Measurements from ENCODE around the gene PI4KB.

DNA sequence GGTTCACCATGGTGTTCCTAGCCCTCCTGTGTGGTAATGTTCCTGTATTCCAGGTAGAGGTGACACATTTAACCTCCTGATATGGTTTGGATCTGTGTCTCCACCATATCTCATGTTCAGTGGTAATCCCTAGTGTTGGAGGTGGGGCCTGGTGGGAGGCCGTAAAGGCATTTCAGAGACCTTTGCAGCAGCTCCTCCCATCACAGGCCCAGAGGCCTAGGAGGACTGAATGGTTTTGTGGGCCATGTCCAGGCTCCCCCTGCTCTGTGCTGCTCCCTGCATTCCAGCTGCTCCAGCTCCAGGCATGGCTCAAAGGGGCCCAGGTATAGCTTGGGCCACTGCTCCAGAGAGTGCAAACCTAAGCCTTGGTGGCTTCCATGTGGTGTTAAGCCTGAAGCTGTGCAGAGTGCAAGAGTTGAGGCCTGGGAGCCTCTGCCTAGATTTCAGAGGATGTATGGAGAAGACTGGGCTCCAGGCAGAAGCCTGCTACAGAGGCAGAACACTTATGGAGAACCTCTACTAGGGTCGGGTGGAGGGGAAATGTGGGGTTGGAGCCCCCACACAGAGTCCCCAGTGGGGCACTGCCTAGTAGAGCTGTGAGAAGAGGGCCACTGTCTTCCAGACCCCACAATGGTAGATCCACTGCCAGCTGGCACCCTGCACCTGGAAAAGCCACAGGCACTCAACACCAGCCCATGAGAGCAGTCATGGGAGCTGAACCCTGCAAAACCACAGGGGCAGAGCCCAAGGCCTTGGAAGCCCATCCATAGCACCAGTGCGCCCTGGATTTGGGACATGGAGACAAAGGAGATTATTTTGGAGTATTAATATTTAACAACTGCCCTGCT is 35.3 kb upstream of the PI4KB start:
- TF ChIP-seq, protein P1, sequence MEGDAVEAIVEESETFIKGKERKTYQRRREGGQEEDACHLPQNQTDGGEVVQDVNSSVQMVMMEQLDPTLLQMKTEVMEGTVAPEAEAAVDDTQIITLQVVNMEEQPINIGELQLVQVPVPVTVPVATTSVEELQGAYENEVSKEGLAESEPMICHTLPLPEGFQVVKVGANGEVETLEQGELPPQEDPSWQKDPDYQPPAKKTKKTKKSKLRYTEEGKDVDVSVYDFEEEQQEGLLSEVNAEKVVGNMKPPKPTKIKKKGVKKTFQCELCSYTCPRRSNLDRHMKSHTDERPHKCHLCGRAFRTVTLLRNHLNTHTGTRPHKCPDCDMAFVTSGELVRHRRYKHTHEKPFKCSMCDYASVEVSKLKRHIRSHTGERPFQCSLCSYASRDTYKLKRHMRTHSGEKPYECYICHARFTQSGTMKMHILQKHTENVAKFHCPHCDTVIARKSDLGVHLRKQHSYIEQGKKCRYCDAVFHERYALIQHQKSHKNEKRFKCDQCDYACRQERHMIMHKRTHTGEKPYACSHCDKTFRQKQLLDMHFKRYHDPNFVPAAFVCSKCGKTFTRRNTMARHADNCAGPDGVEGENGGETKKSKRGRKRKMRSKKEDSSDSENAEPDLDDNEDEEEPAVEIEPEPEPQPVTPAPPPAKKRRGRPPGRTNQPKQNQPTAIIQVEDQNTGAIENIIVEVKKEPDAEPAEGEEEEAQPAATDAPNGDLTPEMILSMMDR (IDR thresholded peaks at IDR 0.05) = no peak
- no peak for TF ChIP-seq POLR2A (IDR thresholded peaks at IDR 0.05)
